HepG2 (cell line): ENCODE data around the gene EIF4E1B.

Source experiments
- ATF1 ChIP-seq: IDR thresholded peaks from 2 replicates; pipeline ENCODE4 v1.6.1; 2016; ENCODE audit warnings: mild to moderate bottlenecking, control low read depth
- CTCF ChIP-seq: sonication (generic); formaldehyde crosslinking; IDR thresholded peaks from 2 replicates; pipeline ENCODE4 v1.5.0; 2020; ENCODE audit warnings: mild to moderate bottlenecking, missing genetic modification reagents, moderate library complexity
- ELF4 ChIP-seq: sonication (generic); formaldehyde crosslinking; IDR thresholded peaks from 2 replicates; pipeline ENCODE4 v1.5.0; 2020; ENCODE audit warnings: missing genetic modification reagents, mild to moderate bottlenecking, moderate library complexity, borderline replicate concordance
- JUND ChIP-seq: sonication (generic); formaldehyde crosslinking; IDR thresholded peaks from 2 replicates; pipeline ENCODE4 v1.8.0; 2022; ENCODE audit warnings: mild to moderate bottlenecking, missing genetic modification reagents
- NFE2L1 ChIP-seq: sonication (generic); formaldehyde crosslinking; IDR thresholded peaks from 2 replicates; pipeline ENCODE4 v1.4.0; 2020; ENCODE audit warnings: missing genetic modification reagents, mild to moderate bottlenecking, borderline replicate concordance
- NR1H2 ChIP-seq: sonication (generic); formaldehyde crosslinking; IDR thresholded peaks from 2 replicates; pipeline ENCODE4 v1.8.1; 2022; ENCODE audit warnings: low read depth, missing genetic modification reagents, borderline replicate concordance
- POLR2AphosphoS5 ChIP-seq: IDR thresholded peaks from 2 replicates; pipeline ENCODE4 v1.6.1; 2012; ENCODE audit warnings: low read depth, low read length
- TERF1 ChIP-seq: sonication (generic); formaldehyde crosslinking; IDR thresholded peaks from 2 replicates; pipeline ENCODE4 v1.8.0; 2022; ENCODE audit warnings: mild to moderate bottlenecking, missing genetic modification reagents, moderate library complexity
- ZNF101 ChIP-seq: sonication (generic); formaldehyde crosslinking; IDR thresholded peaks from 2 replicates; pipeline ENCODE4 v1.4.0; 2020; ENCODE audit warnings: mild to moderate bottlenecking, low read depth, missing genetic modification reagents, borderline replicate concordance

- TF ChIP-seq TERF1 (CRISPR knock-in tag): no peak
- no peak for TF ChIP-seq ZNF101 (CRISPR knock-in tag)
- TF ChIP-seq POLR2AphosphoS5: no peak
- TF ChIP-seq ELF4 (CRISPR knock-in tag): no peak
- no peak for TF ChIP-seq ATF1 (CRISPR knock-in tag)
- TF ChIP-seq NFE2L1: no peak
- TF ChIP-seq NR1H2 (CRISPR knock-in tag): no peak
- TF ChIP-seq JUND (CRISPR knock-in tag): no peak
- no peak for TF ChIP-seq CTCF (CRISPR knock-in tag)
Measured at GRCh38 chr5:176583076-176583475, 47.4 kb upstream of the EIF4E1B start.
